ENCODE data around the gene OR4K15.
"Not testable (repeated sequence)": the region's sequence is repeated elsewhere in the genome, so short reads cannot be mapped to it uniquely, and the experiment has no call there.

OR4K15 gene

GRCh38 chr14:19975291-19975690 is at the start of gene OR4K15:
OR4K15 (plus strand) TSS chr14:19975591; CDS start chr14:19975591, 0 bp downstream.
- no peak for FAIRE-seq

GRCh38 chr14:19930617-19931016 is 44.8 kb upstream of the OR4K15 start, which contains the start of gene OR4K1:
OR4K1 (plus strand) TSS chr14:19930917; CDS start chr14:19935667, 4,750 bp downstream.
- FAIRE-seq: no peak

GRCh38 chr14:19941668-19942067 is 33.7 kb upstream of the OR4K15 start:
- FAIRE-seq: no peak

GRCh38 chr14:19947413-19948090 is 27.8 kb upstream of the OR4K15 start:
- peak; percentile 75 for FAIRE-seq

- FAIRE-seq: no peak
Observed at GRCh38 chr14:19949218-19949617, 26.2 kb upstream of the OR4K15 start.

- not testable (repeated sequence) for FAIRE-seq
Observed at GRCh38 chr14:19969735-19970134, 5.7 kb upstream of the OR4K15 start.

GRCh38 chr14:19974844-19975243 is 547 bp upstream of the OR4K15 start:
- no peak for FAIRE-seq

GRCh38 chr14:19993438-19993837 is 18.0 kb downstream of the OR4K15 start:
- FAIRE-seq: no peak

GRCh38 chr14:20001863-20002262 is 26.5 kb downstream of the OR4K15 start, which contains the start of gene OR4Q2:
OR4Q2 (plus strand) TSS chr14:20002163.
- no peak for FAIRE-seq

GRCh38 chr14:20002319-20002718 is 26.9 kb downstream of the OR4K15 start:
- no peak for FAIRE-seq

- FAIRE-seq: no peak
Observed at GRCh38 chr14:20008156-20008555, 32.8 kb downstream of the OR4K15 start.

- FAIRE-seq: no peak
Observed at GRCh38 chr14:20019257-20019865, 44.0 kb downstream of the OR4K15 start, which contains the start of gene OR4K14. OR4K14 (minus strand) TSS chr14:20019307; CDS start chr14:20015193, 4,114 bp downstream.

All from A204.1 (cell line).